ENCODE data around the gene COQ8A.

- no peak for TF ChIP-seq ZNF274 (IDR thresholded peaks at IDR 0.05; ENCODE audit: low read depth, low read length)
- no peak for TF ChIP-seq YY1 (IDR thresholded peaks at IDR 0.05; ENCODE audit: insufficient read depth, insufficient read length)
- no peak for TF ChIP-seq SUZ12 (IDR thresholded peaks at IDR 0.05; ENCODE audit: extremely low read depth, insufficient read depth, insufficient read length)
These were observed 62.5 kb downstream of the COQ8A start for GRCh38 chr1:227002531-227003049.
